ENCODE measurements around the gene CMYA5.

CMYA5 gene

DNA sequence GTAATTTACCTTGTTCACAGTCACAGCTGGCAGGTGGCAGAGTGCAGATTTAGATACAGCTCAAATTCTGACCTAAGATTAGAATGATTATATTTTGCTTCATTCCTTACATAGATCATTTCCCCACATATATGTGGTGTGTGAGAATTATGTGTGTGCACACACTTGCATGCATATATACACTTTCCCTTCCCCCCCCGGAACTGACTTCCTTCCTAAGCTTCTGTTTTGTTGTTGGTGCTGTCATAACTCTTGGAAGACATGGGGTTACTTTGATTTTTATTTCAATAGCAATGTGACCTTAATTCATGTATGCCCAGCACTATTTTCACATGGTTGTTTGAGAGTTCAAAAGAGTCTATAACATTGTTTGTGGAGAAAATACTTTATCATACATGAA lies 112.8 kb downstream of the CMYA5 start:
- TF ChIP-seq, protein P1, sequence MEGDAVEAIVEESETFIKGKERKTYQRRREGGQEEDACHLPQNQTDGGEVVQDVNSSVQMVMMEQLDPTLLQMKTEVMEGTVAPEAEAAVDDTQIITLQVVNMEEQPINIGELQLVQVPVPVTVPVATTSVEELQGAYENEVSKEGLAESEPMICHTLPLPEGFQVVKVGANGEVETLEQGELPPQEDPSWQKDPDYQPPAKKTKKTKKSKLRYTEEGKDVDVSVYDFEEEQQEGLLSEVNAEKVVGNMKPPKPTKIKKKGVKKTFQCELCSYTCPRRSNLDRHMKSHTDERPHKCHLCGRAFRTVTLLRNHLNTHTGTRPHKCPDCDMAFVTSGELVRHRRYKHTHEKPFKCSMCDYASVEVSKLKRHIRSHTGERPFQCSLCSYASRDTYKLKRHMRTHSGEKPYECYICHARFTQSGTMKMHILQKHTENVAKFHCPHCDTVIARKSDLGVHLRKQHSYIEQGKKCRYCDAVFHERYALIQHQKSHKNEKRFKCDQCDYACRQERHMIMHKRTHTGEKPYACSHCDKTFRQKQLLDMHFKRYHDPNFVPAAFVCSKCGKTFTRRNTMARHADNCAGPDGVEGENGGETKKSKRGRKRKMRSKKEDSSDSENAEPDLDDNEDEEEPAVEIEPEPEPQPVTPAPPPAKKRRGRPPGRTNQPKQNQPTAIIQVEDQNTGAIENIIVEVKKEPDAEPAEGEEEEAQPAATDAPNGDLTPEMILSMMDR (conservative IDR thresholded peaks at IDR 0.05; ENCODE audit: low read depth, low read length) = no peak
- no peak for DNase-seq (ENCODE audit: low read depth)
- H3K4me3 ChIP-seq (ENCODE audit: low read length) = no peak overlapping the region

DNA sequence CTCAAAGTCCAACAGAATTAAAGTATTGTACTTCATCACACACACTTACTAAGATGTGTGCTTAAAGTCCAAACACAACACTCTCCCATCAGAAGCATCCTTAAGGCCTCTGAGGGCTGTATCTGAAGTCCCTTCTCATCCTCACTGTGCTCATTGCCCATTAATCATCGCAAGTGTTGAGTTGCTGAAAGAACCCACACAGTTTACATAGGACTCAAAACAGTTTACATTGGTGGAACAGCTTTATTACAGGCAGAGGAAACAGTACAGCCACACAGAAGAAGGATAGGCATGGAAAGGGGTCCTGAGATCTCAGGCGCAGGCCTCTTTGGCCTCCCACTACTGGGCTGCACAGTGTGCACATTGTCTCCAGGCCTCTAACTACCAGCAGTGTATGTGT lies 113.4 kb downstream of the CMYA5 start:
- TF ChIP-seq, protein P1 (conservative IDR thresholded peaks at IDR 0.05; ENCODE audit: low read depth, low read length) = no peak
- DNase-seq (ENCODE audit: low read depth) = no peak
- no peak overlapping the region for H3K4me3 ChIP-seq (ENCODE audit: low read length)

DNA sequence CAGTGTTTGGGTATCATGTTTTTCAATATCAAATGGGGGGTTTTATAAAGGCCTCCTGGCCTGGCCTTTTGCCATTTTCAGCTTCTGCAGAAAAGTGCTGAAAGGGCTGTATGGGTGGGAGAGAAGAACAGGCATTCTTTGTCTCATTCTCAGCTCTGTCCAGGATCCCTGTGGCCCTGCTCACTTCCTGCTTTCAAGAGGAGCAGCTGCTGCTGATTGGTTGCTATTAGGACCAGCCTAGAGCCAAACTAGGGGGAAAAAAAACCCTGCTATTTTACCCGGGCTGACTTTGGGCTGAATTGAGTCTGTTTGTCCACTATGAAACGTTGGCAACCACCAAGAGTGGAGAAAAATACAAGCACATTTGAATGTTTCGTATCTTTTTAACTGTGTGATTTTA lies 117.1 kb downstream of the CMYA5 start:
- no peak for DNase-seq (ENCODE audit: low read depth)
- H3K4me3 ChIP-seq (ENCODE audit: low read length) = no peak overlapping the region
- TF ChIP-seq, protein P1 (conservative IDR thresholded peaks at IDR 0.05; ENCODE audit: low read depth, low read length) = no peak

DNA sequence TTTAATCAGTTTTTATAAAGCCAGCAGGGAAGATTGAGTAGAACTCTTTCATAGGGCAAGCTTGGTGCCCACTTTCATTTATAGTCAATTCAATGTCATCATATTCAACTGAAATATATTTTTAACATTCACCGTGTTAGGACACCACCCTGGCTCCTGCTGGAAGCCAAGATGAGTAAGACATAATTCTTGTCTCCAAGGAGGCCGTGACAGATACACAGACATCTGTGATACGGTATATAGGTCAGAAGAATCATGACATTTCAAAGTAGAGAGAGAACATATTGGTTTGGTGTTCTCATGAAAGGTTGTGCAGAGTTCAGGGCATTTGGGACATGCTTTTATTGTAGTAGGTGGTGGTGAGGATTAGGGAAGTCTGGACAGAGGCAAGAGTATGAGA lies 120.1 kb downstream of the CMYA5 start:
- TF ChIP-seq, protein P1 (conservative IDR thresholded peaks at IDR 0.05; ENCODE audit: low read depth, low read length) = no peak
- DNase-seq (ENCODE audit: low read depth) = no peak
- H3K4me3 ChIP-seq (ENCODE audit: low read length) = no peak overlapping the region

DNA sequence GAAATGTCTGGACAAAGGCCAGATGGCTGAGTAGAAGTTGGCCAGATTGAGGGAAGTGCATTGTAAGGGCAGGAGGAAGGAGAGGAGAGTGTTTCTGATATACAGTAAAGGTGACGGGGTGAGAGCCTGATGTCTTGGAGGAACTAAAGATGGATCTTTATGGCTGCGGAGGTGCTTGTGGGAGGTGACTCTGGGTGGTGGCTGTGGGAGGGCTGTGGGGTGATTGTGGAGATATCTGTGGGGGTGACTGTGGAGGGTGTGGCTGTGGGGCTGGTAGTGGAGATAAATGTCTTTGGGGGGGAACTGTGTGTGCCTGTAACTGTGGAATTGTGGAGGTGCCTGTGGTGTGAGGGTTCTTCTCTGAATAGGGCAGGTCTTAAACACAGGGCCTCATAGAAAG lies 121.4 kb downstream of the CMYA5 start:
- DNase-seq (ENCODE audit: low read depth) = no peak
- TF ChIP-seq, protein P1 (conservative IDR thresholded peaks at IDR 0.05; ENCODE audit: low read depth, low read length) = no peak
- no peak overlapping the region for H3K4me3 ChIP-seq (ENCODE audit: low read length)

DNA sequence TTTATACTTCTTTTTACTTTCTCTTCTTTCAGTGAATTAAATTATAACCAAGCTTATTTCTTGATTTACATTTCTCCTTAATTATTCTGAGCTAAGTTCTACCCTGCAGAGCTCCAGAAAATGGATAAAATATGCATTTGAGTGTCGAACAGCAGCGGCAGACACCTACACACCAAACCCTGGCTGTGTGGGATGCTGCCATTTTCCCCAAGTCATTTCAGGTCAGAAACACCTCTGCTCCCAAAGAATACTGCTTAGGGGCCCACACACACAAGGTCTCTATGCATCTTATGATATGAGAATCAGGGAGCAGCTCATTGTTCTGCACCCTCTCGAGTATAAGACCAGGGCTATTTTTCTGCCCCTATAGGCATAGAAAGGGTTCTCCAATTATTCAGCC lies 122.3 kb downstream of the CMYA5 start:
- DNase-seq (ENCODE audit: low read depth) = no peak
- no peak overlapping the region for H3K4me3 ChIP-seq (ENCODE audit: low read length)
- TF ChIP-seq, protein P1 (conservative IDR thresholded peaks at IDR 0.05; ENCODE audit: low read depth, low read length) = no peak

DNA sequence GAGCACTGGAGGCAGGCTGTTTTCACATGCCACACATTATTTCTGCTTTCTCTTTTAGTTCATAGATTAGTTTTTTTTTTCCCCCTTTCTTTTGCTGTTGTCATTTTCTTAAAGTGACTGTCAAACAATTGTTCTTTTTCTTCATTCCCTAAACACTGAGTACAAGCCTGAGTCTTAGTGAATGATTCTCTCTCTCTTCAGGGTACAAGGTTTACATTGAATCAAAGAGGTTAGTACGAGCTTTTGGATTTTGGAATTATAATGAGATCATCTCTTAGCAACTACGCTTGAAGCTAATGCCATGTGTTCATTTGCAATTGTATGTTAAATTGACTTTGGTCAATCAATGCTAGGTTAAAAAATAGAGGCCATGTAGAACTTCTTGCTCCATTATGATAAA lies 125.1 kb downstream of the CMYA5 start:
- DNase-seq (ENCODE audit: low read depth) = no peak
- no peak overlapping the region for H3K4me3 ChIP-seq (ENCODE audit: low read length)
- TF ChIP-seq, protein P1 (conservative IDR thresholded peaks at IDR 0.05; ENCODE audit: low read depth, low read length) = no peak

Measured in retinal pigment epithelial cell (primary cell).